ENCODE results near the gene BCL2L1.

- TF ChIP-seq POLR2A (IDR thresholded peaks at IDR 0.05; ENCODE audit: low read depth, low read length) (no peak), SREBF2 (IDR thresholded peaks at IDR 0.05; ENCODE audit: low read length) (no peak), POLR2AphosphoS5 (IDR thresholded peaks at IDR 0.05; ENCODE audit: low read length) (no peak), CTCF (IDR thresholded peaks at IDR 0.05 in 2 of 3, conservative IDR thresholded peaks at IDR 0.05 in 1 of 3; ENCODE audit: control insufficient read depth in 2 of 3, extremely low read depth in 1 of 3, insufficient read depth in 1 of 3, low read depth in 3 of 3, low read length in 3 of 3) (no peak), ESRRA (IDR thresholded peaks at IDR 0.05; ENCODE audit: low read length) (no peak), SIN3A (IDR thresholded peaks at IDR 0.05; ENCODE audit: low read depth, low read length) (no peak), NRF1 (conservative IDR thresholded peaks at IDR 0.05; ENCODE audit: low read depth, low read length) (no peak), PBX3 (IDR thresholded peaks at IDR 0.05; ENCODE audit: insufficient replicate concordance, low read depth, low read length) (no peak), IRF3 (IDR thresholded peaks at IDR 0.05) (no peak), NKRF (conservative IDR thresholded peaks at IDR 0.05) (no peak), USF2 (IDR thresholded peaks at IDR 0.05; ENCODE audit: borderline replicate concordance, low read depth, low read length) (no peak), USF1 (IDR thresholded peaks at IDR 0.05; ENCODE audit: borderline replicate concordance, extremely low read length, insufficient read depth, low read depth, low read length) (no peak)
Observed at GRCh38 chr20:31667315-31668285, 55.1 kb downstream of the BCL2L1 start.
